Activated T-cell treated with anti-CD3 and anti-CD28 coated beads, Interleukin-2, amount 50 U/mL, for 1 hour (primary cell): ENCODE measurements around the gene NHLRC2.
"Not testable (repeated sequence)": the region's sequence is repeated elsewhere in the genome, so short reads cannot be mapped to it uniquely, and the experiment has no call there.

ENCODE experiments used
- DNase-seq: peaks from one replicate; pipeline ENCODE4 v3.0.0-alpha.2; 2020

The NHLRC2 gene, protein sequence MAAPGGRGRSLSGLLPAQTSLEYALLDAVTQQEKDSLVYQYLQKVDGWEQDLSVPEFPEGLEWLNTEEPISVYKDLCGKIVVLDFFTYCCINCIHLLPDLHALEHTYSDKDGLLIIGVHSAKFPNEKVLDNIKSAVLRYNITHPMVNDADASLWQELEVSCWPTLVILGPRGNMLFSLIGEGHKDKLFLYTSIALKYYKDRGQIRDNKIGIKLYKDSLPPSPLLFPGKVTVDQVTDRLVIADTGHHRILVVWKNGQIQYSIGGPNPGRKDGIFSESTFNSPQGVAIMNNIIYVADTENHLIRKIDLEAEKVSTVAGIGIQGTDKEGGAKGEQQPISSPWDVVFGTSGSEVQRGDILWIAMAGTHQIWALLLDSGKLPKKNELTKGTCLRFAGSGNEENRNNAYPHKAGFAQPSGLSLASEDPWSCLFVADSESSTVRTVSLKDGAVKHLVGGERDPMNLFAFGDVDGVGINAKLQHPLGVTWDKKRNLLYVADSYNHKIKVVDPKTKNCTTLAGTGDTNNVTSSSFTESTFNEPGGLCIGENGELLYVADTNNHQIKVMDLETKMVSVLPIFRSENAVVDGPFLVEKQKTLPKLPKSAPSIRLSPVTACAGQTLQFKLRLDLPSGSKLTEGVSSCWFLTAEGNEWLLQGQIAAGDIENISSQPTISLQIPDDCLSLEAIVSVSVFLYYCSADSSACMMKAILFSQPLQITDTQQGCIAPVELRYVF

DNA sequence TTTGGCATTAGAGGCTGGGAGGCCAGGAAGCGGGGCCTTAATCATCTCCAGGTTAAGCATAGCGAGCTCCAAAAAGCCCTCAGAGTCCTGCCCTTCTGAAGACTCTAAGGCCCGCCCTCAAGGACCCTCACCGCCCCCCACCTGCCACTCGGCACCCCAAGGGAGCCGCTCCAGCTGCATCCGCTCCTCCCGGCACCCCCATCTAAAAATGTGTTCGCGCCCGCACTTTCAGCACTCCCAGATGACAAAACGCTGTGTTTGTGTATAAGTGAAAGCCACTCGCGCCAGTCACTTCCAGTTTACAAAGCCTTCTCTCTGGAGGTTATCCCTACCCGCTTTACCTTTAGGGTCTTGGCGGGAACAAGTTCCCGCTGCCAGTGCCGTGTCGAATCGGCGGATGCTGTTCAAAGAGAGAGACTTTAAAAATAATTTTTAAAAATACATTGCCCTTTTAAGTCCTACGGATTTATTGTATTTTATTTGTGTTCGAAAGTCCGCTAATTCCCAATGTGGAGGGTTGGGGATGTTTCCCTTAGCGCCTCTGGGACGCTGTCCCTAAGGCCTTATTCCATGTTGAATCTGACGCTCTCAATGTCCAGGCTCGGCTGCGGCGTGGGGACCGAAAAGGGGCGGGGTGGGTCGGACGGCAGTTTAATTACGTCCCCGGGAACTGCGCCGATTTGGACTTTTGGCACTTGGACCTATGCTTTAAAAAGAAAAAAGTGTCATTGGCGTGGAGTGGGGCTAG lies at the start of gene NHLRC2, which contains the start of gene DCLRE1A:
Gene NHLRC2, plus strand, starts transcription at position 649 of the 748 bp plus-strand sequence. CDS start 212 bp downstream, outside the sequence.
Gene DCLRE1A, minus strand, starts transcription at position 70 of the 748 bp plus-strand sequence. CDS start 900 bp downstream, outside the sequence.
- peak; percentile 73 for DNase-seq

DNA sequence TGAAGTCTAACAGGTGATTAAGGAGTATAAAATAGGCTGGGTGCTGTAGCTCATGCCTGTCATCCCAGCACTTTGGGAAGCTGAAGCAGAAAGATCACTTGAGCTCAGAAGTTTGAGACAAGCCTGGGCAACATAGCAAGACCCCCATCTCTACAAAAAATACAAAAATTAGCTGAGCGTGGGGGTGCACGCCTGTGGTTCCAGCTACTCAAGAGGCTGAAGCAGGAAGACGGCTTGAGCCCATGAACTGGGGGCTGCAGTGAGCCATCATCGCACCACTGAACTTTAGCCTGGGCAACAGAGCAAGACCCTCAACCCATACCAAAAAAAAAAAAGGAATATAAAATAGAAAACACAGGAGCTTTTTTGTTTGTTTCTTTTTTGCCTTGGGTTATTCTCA lies 48.0 kb upstream of the NHLRC2 start:
- no peak for DNase-seq

DNA sequence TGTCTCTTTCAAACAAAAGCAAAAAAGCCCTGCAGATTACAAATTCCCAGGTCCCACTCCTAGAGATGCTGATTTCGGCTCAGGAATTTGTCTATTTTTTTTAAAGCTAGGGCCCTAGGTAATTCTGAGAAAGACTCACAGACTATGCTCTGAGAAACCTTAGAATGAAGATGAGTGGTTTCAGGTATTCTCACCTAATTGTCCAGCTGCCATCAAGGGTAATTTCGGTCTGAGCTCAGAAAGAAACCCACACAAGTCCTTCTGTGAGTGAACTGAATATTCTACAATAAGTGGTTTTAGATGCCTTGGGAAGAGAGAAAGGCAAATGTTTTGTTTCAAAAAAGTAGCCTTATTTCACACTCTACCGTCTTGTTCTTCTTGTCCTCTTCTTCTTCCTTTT lies 46.3 kb upstream of the NHLRC2 start:
- DNase-seq = no peak

DNA sequence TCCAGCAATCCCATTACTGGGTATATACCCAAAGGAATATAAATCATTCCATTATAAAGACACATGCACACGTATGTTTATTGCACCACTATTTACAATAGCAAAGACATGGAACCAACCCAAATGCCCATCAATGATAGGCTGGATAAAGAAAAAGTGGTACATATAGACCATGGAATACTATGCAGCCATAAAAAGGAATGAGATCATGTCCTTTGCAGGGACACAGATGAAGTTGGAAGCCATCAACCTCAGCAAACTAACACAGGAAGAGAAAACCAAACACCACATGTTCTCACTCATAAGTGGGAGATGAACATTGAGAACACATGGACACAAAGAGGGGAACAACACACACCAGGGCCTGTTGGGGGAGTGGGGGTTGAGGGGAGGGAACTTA lies 39.8 kb upstream of the NHLRC2 start:
- DNase-seq = not testable (repeated sequence)

DNA sequence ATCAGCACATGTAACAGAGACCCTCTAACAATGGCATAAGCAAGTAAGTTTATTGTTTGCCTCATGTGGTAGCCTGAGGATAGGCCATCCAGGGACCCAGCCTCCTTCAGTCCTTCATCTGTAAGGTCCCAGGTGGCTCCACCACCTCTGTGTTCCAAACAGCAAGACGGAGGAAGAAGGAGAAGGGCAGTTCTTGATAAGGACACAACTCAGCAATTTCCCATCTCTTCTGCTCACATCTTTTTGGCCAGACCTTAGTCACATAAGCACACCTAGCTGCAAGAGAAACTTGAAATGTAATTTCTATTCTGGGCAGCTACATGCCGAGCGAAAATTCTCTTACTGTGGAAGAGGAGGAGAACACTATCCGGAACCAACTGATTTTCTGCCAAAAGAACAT lies 34.5 kb upstream of the NHLRC2 start:
- no peak for DNase-seq

DNA sequence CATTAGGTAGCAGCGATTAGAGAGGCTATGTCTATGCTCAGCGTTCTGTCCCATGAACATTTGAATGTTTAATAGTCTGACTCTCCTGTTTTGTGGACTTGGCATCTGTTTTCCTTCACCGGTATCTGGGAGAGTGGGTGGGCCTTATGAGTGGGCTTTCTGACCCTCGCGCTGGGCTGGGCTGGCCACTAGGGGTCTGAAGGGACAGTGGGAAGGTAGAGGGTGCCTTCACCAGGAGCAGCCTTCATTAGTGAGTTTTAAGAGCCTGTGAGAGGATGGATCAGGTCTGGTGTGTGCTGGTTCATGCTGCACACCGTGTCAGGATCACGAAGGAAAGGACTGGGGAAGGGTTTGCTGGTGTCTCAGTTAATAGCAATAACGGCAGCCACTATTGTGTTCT lies 34.0 kb upstream of the NHLRC2 start:
- no peak for DNase-seq

DNA sequence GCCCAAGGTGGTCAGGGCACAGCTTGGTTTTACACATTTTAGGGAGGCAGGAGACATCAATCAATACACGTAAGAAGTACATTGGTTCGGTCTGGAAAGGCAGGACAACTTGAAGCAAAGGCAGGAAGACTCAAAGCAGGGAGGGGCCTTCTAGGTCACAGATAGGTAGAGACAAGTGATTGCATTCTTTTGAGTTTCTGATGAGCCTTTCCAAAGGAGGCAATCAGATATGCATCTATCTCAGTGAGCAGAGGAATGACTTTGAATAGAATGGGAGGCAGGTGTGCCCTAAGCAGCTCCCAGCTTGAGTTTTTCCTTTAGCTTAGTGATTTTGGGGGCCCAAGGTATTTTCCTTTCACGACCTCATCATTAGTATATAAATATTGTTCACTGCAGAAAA lies 33.2 kb upstream of the NHLRC2 start:
- not testable (repeated sequence) for DNase-seq

DNA sequence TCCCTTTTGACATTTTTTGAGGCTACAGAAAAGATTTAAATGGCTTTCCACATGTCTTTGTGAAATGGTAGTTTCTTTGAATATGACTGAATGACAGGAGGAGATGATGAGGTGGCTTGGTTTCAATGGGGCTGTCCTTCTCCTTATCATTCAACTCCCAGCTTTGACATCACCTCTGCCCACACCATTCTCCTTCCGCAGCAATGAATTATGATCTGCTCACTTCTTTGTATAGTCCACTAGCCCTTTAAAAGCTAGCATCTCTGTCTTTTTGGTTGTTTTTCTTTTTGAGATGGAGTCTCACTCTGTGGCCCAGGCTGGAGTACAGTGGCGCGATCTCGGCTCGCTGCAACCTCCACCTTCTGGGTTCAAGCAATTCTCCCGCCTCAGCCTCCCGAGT lies 32.3 kb upstream of the NHLRC2 start:
- DNase-seq = no peak

DNA sequence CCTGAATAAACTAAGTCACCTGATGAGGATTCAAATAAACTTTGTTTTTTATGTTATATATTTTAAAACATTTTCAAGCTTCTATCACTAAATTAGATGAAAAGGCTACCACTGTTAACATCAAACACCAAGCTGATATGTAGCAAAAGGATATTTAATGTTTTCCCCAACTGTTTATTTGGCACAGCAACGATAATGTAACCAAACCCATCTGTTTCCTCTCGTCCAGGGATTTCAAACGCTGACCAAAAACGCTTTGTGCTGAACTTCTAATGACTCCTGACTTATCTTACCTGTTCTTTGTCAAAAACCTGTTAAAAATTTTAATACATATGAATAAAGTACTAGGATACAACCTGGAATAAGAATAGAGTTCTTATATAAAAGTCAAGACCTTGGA lies 31.1 kb upstream of the NHLRC2 start:
- no peak for DNase-seq

DNA sequence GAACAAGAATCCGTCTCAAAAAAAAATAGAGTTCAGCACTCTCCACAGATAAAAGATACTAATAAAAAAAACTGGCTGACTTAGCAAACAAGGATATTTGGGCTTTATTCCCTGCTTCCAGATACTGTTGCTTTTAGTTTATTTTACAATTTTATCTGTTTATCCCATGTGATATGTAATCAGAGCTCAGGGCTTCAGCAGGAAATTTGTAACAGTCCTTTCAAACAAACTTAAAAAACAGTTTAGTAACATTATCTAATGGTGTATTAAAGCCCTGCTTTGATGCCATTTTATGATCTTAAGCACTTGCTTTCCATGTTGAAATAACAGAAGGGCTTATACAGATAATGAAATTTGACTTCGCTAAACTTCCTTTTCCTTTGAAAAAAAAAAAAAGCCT lies 28.7 kb upstream of the NHLRC2 start:
- DNase-seq = no peak

DNA sequence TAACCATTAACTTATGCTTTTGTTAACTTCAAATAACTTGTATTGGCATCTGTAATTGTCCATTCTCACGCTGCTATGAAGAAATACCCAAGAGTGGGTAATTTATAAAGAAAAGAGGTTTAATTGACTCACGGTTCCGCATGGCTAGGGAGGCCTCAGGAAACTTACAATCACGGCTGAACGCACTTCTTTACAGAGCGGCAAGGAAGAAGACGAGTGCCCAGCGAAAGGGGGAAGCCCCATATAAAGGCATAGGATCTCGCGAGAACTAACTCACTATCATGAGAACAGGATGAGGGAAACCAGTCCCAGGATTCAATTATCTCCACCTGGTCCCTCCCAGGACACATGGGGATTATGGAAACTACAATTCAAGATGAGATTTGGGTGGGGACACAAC lies 25.9 kb upstream of the NHLRC2 start:
- not testable (repeated sequence) for DNase-seq

DNA sequence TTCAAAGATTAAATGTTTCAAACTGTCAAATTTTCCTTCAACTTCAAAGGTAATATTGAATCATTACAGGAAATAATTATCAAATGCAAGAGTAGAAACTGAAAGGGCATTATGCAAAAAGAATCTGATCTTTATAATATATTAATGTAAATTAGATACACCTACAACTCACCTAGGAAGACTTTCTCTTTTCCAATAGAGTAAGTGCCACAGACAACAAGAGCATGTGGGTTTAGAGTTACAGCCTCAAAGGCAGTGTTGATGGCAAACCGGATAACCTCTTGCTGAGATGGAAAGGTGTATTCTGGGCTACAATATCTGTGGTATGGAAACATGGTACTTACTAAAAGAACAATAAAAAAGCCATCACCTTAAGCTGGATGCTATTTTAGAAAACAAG lies 12.3 kb upstream of the NHLRC2 start:
- DNase-seq = no peak

DNA sequence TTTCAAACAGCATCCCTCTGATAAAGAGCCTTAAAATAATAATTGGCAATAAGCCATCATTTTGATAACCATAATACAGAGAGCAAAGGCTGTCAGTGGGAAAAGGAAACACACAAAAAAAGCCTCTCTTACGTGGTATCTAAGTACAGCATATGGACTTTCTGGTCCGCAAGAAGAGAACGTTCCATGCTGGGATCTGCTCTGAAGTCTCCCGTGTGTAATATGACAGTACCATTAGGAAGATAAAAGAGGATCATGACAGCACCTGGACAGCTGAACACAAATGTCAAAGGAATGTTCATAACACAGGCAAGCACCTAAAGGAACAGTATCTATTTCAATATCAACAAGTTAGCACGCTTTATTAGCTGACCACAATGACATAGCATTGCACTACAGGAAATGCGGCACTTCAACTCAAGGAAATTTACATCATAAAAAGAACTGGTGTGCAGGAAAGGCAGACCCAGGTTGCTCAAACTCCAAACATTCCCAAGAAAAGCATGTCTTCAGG lies 10.4 kb upstream of the NHLRC2 start:
- DNase-seq = no peak

DNA sequence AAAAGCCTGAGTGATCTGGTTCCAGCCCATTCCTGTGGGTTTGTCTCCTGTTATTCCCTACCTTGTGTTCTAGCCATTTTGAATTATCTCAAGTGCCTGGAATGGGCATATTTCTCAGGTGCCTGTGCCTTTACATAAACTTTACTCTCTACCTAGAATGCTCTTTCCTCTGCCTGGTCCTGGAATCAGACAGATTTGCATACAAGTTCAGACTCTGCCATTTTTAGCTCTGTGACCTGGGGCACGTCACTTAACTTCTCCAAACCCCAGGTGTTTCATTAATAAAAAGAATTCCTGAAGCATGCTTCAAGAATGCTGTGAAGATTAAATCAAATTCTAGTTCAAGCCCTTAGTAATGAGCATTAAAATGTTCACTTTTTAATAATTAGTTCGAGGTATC lies 8.4 kb upstream of the NHLRC2 start:
- no peak for DNase-seq

DNA sequence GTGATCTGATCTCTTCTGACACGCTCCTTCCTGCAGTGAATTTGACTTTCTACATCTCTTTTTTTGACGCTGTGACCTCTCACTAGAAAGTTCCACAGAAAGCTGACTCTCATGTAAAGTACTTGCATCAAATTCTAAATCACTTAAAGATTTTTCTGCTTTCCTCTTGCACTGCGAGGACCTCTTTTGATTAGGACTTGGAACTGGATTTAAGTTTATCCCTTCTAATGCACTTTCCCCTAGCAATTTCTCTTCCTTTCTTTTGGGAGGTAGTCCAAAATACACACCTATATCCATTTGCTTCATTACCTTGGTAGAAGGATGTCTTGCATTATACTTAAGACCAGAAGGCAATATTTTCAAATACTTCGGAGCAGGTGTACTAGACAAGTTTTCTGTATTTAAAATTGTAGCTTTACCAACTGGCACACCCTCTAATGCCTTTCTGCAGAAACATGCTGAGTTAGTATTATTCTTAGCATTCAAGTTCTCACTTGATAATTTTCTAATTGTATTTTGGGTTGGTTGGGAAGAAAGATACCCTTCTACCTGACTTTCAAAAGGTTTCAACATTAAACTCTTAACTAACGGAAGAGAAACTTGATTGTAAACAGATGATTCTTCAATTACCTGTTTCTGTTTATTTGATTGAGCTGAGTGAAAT lies 5.2 kb upstream of the NHLRC2 start:
- no peak for DNase-seq

DNA sequence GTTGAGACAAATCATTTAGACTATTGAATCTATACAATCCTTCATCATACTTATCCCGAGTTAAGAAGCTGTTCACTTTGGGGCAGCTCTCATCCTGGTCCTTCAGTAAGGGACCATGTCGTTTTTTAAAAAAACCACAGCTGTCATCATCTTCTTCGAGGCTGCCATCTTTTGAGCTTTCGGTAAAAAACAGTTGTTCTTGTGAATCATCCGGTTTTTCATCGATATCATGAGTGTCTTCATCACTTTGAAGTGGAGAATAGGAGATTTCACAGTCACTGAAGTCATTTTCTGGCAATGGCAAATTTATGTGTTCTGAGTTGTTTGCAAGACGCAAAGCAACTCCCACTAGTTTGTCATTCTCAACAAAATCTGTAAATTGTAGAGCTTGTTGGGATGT lies 4.5 kb upstream of the NHLRC2 start:
- no peak for DNase-seq

DNA sequence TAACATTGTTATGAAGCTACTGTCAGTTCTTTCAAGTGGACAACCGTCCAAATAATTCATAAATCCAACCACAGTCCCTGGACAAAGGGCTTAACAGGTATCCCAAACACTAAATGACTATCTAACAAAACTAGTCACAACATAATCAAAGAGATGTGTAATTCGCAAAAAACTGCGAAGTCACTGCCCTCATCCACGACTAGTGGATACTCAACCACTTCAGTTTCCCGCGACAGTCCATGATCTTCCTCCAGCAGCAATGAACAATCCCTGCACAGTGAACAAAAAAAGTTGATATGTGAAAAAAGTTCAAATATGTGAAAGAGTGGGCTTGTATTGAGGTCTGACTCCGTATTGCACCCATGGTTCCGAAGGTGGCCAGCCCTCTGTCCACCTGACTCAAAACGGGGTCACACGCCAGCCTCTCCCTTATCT lies 866 bp upstream of the NHLRC2 start:
- DNase-seq = no peak

DNA sequence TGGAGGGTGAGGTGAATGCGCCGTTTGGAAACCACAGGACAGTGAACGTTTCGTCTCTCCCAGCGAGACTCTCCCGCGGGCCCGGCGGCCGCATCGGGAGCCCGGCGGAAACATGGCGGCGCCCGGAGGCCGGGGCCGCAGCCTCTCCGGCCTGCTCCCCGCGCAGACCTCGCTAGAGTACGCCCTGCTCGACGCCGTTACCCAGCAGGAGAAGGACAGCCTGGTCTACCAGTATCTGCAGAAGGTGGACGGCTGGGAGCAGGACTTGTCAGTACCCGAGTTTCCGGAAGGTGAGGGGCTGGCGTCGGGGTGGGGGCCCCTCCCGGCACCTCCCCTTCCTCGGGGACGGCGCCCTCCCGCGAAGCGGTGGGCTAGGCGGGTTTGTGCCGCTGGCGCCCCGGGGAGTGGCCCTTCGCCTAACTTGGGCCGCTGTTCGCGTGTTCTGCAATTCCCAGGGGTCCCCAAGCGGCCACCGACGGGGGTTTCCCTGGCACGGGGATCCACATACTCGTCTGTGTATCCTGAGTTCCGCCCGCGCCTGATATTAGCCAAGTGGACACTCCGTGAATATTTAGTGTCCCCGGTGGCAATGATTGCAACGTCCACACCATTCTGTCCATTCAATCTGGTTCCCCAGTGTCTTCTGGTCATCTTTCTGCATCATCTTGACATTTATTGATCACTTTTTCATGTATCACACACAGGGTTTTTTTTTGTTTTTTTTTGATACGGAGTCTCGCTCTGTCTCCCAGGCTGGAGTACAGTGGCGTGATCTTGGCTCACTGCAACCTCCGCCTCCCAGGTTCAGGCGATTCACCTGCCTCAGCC lies 514 bp downstream of the NHLRC2 start:
- DNase-seq = peak; percentile 69

DNA sequence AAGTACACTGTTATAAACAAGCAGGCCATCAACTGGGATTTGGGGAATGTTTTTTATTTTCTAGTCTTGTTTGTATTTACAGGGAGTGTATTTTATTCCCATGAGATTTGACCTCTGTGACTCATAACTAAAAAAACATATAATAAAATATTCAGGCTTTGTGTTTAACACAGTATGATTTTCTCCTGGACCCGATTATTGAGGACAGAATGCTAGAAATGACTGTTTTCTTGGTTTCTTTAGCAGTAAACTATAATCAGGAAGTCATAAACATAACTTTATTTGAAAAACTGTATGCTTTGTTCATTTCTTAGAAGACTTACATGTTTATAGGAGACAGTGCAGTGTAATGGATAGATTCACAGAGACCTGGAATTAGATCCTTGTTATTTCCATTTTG lies 2.1 kb downstream of the NHLRC2 start:
- DNase-seq = no peak

DNA sequence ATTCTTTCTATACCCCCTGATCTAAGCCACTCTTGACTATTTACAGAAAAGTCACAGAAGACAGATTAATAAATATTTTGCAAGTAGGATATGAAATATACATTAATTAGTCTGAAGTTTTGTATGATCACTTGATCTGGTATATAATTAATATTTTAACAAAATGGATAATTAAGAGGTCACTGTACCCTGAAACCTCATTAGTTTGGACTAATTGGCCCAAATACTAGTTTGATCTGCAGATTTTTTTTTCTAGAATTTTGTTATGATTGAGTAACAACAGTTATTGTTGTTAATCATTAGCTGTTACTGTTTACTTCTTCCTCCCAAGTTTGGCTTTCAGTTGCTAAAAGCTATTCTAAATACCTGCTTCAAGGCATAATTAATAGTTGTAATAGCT lies 2.7 kb downstream of the NHLRC2 start:
- DNase-seq = no peak

DNA sequence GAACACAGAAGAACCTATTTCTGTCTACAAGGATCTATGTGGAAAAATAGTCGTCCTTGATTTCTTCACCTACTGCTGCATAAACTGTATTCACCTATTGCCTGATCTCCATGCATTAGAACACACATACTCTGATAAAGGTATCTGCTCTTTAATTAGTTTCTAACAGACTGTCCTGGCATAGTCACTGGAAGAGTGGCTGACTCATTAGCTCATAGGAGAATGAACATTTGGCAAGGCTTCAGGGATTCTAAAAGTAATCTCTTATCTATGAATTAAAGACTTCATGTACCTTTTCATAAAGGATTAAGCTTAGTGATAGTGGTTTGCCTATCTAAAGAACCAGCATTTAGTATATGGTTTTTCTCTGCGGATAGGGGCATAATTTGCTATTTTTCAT lies 4.1 kb downstream of the NHLRC2 start:
- no peak for DNase-seq

DNA sequence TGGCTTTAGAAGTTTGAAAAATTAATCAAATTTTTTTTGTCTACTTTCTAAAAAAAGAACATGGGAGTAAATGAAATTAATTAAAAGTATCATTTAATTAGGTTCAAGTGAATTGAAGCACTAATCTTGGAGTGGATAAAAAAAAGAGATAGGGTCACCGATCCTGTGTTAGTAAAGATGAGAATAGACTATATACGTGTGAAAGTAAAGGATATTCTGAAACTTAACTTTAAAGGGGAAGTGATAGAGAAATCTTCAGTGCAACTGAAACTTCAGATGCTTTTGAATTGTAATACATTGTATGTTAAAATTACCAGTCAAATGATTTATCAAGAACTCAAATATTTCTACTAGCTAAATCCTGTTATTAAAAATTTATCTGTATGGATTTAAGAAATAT lies 4.8 kb downstream of the NHLRC2 start:
- DNase-seq = no peak
